Islet of Langerhans (tissue), 1 donor: ENCODE measurements around the gene TRDMT1.

Experiments
- FAIRE-seq: peaks from one replicate; lab custom pipeline; 2011; peaks lifted over from hg19 to GRCh38; lab: Jason Lieb, UNC

TRDMT1 gene

GRCh38 chr10:17229967-17230682, 28.7 kb upstream of the TRDMT1 start:
- no peak for FAIRE-seq

GRCh38 chr10:17229717-17229966, 28.2 kb upstream of the TRDMT1 start:
- no peak for FAIRE-seq

- FAIRE-seq, result no peak
Observed at GRCh38 chr10:17229016-17229716, 27.7 kb upstream of the TRDMT1 start.

GRCh38 chr10:17228091-17229015, 26.9 kb upstream of the TRDMT1 start, which contains the start of gene VIM:
Gene VIM, plus strand, starts transcription at chr10:17228241. Its CDS starts 1,182 bp downstream, at chr10:17229423.
- FAIRE-seq, result no peak

- no peak for FAIRE-seq
Observed at GRCh38 chr10:17227367-17228090, 26.1 kb upstream of the TRDMT1 start.

GRCh38 chr10:17226891-17227303, 25.4 kb upstream of the TRDMT1 start:
- no peak for FAIRE-seq

GRCh38 chr10:17225808-17226207, 24.3 kb upstream of the TRDMT1 start:
- FAIRE-seq, result no peak

GRCh38 chr10:17222329-17222728, 20.9 kb upstream of the TRDMT1 start:
- FAIRE-seq, result no peak

- FAIRE-seq, result peak; percentile 9
Observed at GRCh38 chr10:17220652-17221100, 19.2 kb upstream of the TRDMT1 start.

- FAIRE-seq, result no peak
Observed at GRCh38 chr10:17219024-17219423, 17.6 kb upstream of the TRDMT1 start.

- no peak for FAIRE-seq
Observed at GRCh38 chr10:17217631-17218232, 16.3 kb upstream of the TRDMT1 start.

GRCh38 chr10:17216901-17217395, 15.5 kb upstream of the TRDMT1 start:
- no peak for FAIRE-seq

GRCh38 chr10:17216217-17216900, 14.9 kb upstream of the TRDMT1 start:
- FAIRE-seq, result peak; percentile 92

- no peak for FAIRE-seq
Observed at GRCh38 chr10:17215782-17216122, 14.3 kb upstream of the TRDMT1 start.

GRCh38 chr10:17214971-17215781, 13.7 kb upstream of the TRDMT1 start:
- FAIRE-seq, result no peak

- FAIRE-seq, result no peak
Observed at GRCh38 chr10:17214526-17214925, 13.1 kb upstream of the TRDMT1 start.

GRCh38 chr10:17213646-17214349, 12.3 kb upstream of the TRDMT1 start:
- FAIRE-seq, result no peak

- no peak for FAIRE-seq
Observed at GRCh38 chr10:17212802-17213221, 11.3 kb upstream of the TRDMT1 start.

GRCh38 chr10:17210361-17210760, 8.9 kb upstream of the TRDMT1 start:
- no peak for FAIRE-seq

GRCh38 chr10:17209881-17210280, 8.4 kb upstream of the TRDMT1 start:
- peak; percentile 38 for FAIRE-seq
